ENCODE measurements around the gene OR51B6. TPM values are rescaled to one million over a fixed set of nuclear protein-coding genes. Genes with fewer than 3 reads are reported as not detected.
"Not testable (repeated sequence)": the region's sequence is repeated elsewhere in the genome, so short reads cannot be mapped to it uniquely, and the experiment has no call there.

OR51B6 gene
- total and polyA plus RNA-seq, 4 experiments from 2014 or later = not detected

DNA sequence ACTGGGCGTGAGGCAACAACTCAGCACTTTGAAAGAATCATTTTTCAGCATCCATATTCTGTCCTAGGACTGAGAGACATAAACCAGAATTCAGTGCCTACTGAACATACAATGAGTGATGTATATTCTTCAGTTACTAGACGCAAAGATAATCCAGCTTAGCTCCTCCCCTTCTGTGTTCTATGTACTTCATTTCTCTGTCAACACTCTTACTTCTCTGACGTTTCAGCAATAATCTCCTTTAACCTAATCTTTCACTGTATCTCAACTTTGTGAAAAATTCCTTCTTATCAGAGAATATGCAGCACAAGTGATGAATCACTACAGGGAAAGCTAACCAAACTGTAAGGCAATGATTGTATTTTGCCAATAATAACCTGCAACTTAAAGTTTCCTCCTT, 5.5 kb upstream of the OR51B6 start:
- H3K27ac Mint-ChIP-seq = no peak overlapping the region
- Histone ChIP-seq H3K36me3 (ENCODE audit: insufficient read depth, low read length) (no peaks in the 10 kb centered on the region), H3K4me3 (ENCODE audit: low read length in 2 of 2) (no peak overlapping the region), H3K27me3 (ENCODE audit: insufficient read depth, low read length) (no peaks in the 10 kb centered on the region), H3K9me3 (ENCODE audit: control insufficient read depth in 1 of 2, low read length in 2 of 2) (no peaks in the 10 kb centered on the region), H3K27ac (ENCODE audit: low read depth, low read length) (no peak overlapping the region), H3K4me1 (ENCODE audit: insufficient read depth, low read length) (no peaks in the 10 kb centered on the region)
- H3K4me3 Mint-ChIP-seq = no peak overlapping the region
- peaks cover 0 to 5% of the 10 kb centered on the region in 2 donors for H3K27me3 Mint-ChIP-seq
- POLR2A ChIA-PET (ENCODE audit: partially characterized antibody) = no interaction called here
- CTCF ChIA-PET (ENCODE audit: partially characterized antibody) = no interaction called here
- H3K9me3 Mint-ChIP-seq = peaks cover 0 to 2% (median 0%) of the 10 kb centered on the region in 8 donors
- no peaks in the 10 kb centered on the region for H3K4me1 Mint-ChIP-seq
- no peak for DNase-seq
- no peaks in the 10 kb centered on the region for H3K36me3 Mint-ChIP-seq
- intact Hi-C loops (cut with micrococcal nuclease) = no loop called here

DNA sequence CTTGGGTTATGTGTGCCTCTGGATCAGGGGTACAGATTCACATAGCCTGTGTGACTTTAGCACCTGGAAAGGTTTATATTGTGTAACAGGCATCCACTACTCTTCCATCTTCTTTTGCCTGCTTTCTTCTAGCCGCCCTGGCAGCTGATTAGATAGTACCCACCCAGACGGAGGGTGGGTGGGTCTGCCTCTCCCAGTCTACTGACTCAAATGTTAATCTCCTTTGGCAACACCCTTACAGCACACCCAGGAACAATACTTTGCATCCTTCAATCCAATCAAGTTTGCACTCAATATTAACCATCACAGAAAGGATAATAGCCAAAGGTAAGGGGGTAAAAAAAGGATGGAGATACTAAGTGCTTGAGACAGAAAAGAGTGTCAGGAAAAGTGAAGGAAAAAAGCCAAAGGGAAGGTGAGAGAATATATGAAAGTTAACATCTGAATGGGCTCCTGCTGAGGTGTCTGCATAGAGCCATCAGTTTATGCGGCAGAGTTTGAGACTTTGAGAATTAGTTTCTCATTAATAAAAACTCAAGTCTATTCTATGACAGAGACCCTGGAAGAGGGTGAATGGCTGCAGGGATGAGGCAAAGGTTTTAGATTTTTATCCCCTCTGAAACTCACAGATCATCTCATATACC, 2.6 kb upstream of the OR51B6 start:
- H3K4me3 Mint-ChIP-seq = no peak overlapping the region
- H3K27ac Mint-ChIP-seq = no peak overlapping the region
- intact Hi-C loops (cut with micrococcal nuclease) = no loop called here
- H3K9me3 ChIP-seq (ENCODE audit: control insufficient read depth in 1 of 2, low read length in 2 of 2) = no peaks in the 10 kb centered on the region
- ChIA-PET POLR2A (ENCODE audit: partially characterized antibody) (no interaction called here), CTCF (ENCODE audit: partially characterized antibody) (no interaction called here)
- peaks cover 0 to 2% (median 0%) of the 10 kb centered on the region in 8 donors for H3K9me3 Mint-ChIP-seq
- H3K4me1 ChIP-seq (ENCODE audit: insufficient read depth, low read length) = no peaks in the 10 kb centered on the region
- no peak overlapping the region for H3K4me3 ChIP-seq (ENCODE audit: low read length in 2 of 2)
- no peaks in the 10 kb centered on the region for H3K36me3 Mint-ChIP-seq
- H3K27me3 Mint-ChIP-seq = peaks cover 2 to 4% of the 10 kb centered on the region in 2 donors
- no peak overlapping the region for H3K27ac ChIP-seq (ENCODE audit: low read depth, low read length)
- no peaks in the 10 kb centered on the region for H3K4me1 Mint-ChIP-seq
- DNase-seq = no peak
- no peaks in the 10 kb centered on the region for H3K36me3 ChIP-seq (ENCODE audit: insufficient read depth, low read length)
- no peaks in the 10 kb centered on the region for H3K27me3 ChIP-seq (ENCODE audit: insufficient read depth, low read length)

DNA sequence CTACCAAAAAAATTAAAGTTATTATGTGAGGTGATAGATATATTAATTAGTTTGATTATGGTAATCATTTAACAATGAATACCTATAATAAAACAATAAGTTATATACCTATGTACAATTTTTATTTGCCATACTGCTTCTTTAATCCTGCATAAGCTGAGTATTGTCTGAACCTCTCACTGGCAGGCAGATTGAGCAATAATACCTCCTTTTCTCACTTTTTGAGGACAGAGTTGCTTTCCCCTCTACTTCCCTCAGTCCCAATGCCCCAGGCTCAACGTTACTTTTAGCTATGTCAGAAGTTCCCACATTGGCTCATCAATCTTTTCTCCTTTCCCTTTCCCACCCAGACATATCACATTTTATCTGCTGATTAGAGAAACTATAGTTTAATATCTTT, 1.8 kb upstream of the OR51B6 start:
- Histone ChIP-seq H3K9me3 (ENCODE audit: control insufficient read depth in 1 of 2, low read length in 2 of 2) (no peaks in the 10 kb centered on the region), H3K4me1 (ENCODE audit: insufficient read depth, low read length) (no peaks in the 10 kb centered on the region), H3K4me3 (ENCODE audit: low read length in 2 of 2) (no peak overlapping the region), H3K36me3 (ENCODE audit: insufficient read depth, low read length) (no peaks in the 10 kb centered on the region), H3K27me3 (ENCODE audit: insufficient read depth, low read length) (no peaks in the 10 kb centered on the region), H3K27ac (ENCODE audit: low read depth, low read length) (no peak overlapping the region)
- no peak for DNase-seq
- Mint-ChIP-seq H3K9me3 (peaks cover 0 to 2% (median 0%) of the 10 kb centered on the region in 8 donors), H3K4me1 (no peaks in the 10 kb centered on the region), H3K4me3 (no peak overlapping the region), H3K27ac (no peak overlapping the region), H3K27me3 (peaks cover 2 to 4% of the 10 kb centered on the region in 2 donors), H3K36me3 (no peaks in the 10 kb centered on the region)
- ChIA-PET POLR2A (ENCODE audit: partially characterized antibody) (no interaction called here), CTCF (ENCODE audit: partially characterized antibody) (no interaction called here)
- intact Hi-C loops (cut with micrococcal nuclease) = no loop called here

DNA sequence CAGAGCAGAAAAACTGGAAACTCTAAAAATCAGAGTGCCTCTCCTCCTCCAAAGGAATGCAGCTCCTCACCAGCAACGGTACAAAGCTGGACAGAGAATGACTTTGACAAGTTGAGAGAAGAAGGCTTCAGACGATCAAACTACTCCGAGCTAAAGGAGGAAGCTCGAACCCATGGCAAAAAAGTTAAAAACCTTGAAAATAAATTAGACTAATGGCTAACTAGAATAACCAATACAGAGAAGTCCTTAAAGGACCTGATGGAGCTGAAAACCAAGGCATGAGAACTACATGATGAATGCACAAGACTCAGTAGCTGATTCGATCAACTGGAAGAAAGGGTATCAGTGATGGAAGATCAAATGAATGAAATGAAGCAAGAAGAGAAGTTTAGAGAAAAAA, 4.7 kb downstream of the OR51B6 start:
- POLR2A ChIA-PET (ENCODE audit: partially characterized antibody); CTCF ChIA-PET (ENCODE audit: partially characterized antibody); H3K27me3 Mint-ChIP-seq; H3K27me3 ChIP-seq (ENCODE audit: insufficient read depth, low read length); H3K4me3 ChIP-seq (ENCODE audit: low read length in 2 of 2); H3K27ac Mint-ChIP-seq; H3K9me3 Mint-ChIP-seq; H3K4me1 ChIP-seq (ENCODE audit: insufficient read depth, low read length); H3K27ac ChIP-seq (ENCODE audit: low read depth, low read length); H3K36me3 Mint-ChIP-seq; H3K36me3 ChIP-seq (ENCODE audit: insufficient read depth, low read length); H3K4me3 Mint-ChIP-seq; H3K9me3 ChIP-seq (ENCODE audit: control insufficient read depth in 1 of 2, low read length in 2 of 2); intact Hi-C loops (cut with micrococcal nuclease); DNase-seq; H3K4me1 Mint-ChIP-seq: not testable (repeated sequence)

DNA sequence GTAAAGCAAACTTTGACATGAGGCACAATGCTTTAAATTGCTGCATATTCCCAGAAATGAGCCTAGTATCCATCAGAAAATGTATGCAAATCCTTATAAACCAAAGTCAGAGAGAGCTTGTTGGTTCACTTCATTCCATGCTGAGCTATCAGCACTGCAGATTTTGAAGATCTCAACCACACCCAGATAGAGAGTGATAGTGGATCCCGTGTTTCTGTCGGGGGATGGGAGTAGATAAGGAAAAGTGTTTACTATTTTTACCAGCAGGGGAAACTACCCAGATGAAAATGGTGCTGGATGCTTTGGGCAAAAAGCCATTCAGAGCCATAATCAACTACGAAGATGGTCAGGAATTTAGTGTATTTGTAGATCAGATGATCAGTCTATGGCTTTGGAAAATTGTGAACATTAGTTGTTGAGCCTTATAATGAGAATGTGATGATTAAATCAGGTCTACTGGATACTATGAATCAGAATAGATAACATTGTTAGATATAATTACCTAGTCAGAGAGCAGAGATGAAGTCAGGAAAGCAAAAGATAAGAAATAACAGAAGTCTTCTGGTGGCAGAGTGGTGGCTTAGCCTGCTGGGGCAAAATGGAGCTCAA, 10.8 kb downstream of the OR51B6 start:
- no peak overlapping the region for H3K4me3 ChIP-seq (ENCODE audit: low read length in 2 of 2)
- no peaks in the 10 kb centered on the region for H3K36me3 ChIP-seq (ENCODE audit: insufficient read depth, low read length)
- ChIA-PET CTCF (ENCODE audit: partially characterized antibody) (no interaction called here), POLR2A (ENCODE audit: partially characterized antibody) (no interaction called here)
- Mint-ChIP-seq H3K9me3 (peaks cover 0 to 10% (median 0%) of the 10 kb centered on the region in 8 donors), H3K27ac (no peak overlapping the region), H3K4me3 (no peak overlapping the region), H3K36me3 (no peaks in the 10 kb centered on the region), H3K4me1 (no peaks in the 10 kb centered on the region), H3K27me3 (peaks cover 2 to 3% of the 10 kb centered on the region in 2 donors)
- H3K9me3 ChIP-seq (ENCODE audit: control insufficient read depth in 1 of 2, low read length in 2 of 2) = no peaks in the 10 kb centered on the region
- H3K4me1 ChIP-seq (ENCODE audit: insufficient read depth, low read length) = no peaks in the 10 kb centered on the region
- intact Hi-C loops (cut with micrococcal nuclease) = no loop called here
- no peaks in the 10 kb centered on the region for H3K27me3 ChIP-seq (ENCODE audit: insufficient read depth, low read length)
- DNase-seq = no peak
- H3K27ac ChIP-seq (ENCODE audit: low read depth, low read length) = no peak overlapping the region

DNA sequence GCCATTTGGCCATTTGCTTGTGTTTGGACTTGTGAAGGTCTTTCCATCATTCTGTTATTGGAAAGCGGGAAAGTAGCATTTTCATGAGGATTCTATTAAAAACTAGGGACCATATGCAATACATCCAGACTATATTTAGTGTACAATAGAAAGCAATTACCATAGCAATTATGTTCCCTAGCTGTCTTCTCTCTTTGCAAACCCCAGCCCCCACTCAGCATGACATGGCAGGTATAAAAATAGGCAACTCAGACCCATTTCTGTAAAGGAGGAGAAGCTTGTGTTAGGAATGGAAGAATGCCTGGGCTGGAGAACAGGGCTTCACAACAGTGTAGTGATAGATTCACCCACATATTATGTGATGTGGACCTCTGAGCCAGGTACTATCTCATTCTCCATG, 12.4 kb downstream of the OR51B6 start:
- Mint-ChIP-seq H3K27me3 (peaks cover 2 to 3% of the 10 kb centered on the region in 2 donors), H3K27ac (no peak overlapping the region), H3K4me3 (no peak overlapping the region), H3K9me3 (peaks cover 0 to 6% (median 0%) of the 10 kb centered on the region in 8 donors), H3K4me1 (no peaks in the 10 kb centered on the region), H3K36me3 (no peaks in the 10 kb centered on the region)
- CTCF ChIA-PET (ENCODE audit: partially characterized antibody) = no interaction called here
- intact Hi-C loops (cut with micrococcal nuclease) = no loop called here
- H3K9me3 ChIP-seq (ENCODE audit: control insufficient read depth in 1 of 2, low read length in 2 of 2) = no peaks in the 10 kb centered on the region
- POLR2A ChIA-PET (ENCODE audit: partially characterized antibody) = no interaction called here
- H3K27me3 ChIP-seq (ENCODE audit: insufficient read depth, low read length) = no peaks in the 10 kb centered on the region
- no peak for DNase-seq
- no peaks in the 10 kb centered on the region for H3K4me1 ChIP-seq (ENCODE audit: insufficient read depth, low read length)
- no peak overlapping the region for H3K4me3 ChIP-seq (ENCODE audit: low read length in 2 of 2)
- no peaks in the 10 kb centered on the region for H3K36me3 ChIP-seq (ENCODE audit: insufficient read depth, low read length)
- H3K27ac ChIP-seq (ENCODE audit: low read depth, low read length) = no peak overlapping the region

DNA sequence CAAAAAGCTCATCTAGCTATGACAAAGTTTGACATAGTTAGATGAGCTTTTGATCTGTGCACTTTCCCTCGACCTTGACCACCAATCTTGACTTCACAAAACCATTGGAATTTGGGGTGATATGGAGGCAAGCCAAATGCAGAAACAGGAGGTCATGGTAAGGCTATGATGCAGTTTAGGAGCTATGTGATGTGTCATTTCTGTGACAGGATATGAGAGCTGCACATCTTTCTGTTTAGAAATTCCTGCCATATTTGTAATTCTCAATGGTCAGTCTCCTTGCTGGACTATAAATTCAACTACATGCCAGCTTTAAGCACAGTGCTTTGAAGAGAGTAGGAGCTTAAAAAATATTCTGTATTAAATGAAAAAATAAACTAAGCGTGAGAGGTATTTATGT, 12.9 kb downstream of the OR51B6 start:
- intact Hi-C loops (cut with micrococcal nuclease) = no loop called here
- POLR2A ChIA-PET (ENCODE audit: partially characterized antibody) = no interaction called here
- Mint-ChIP-seq H3K27me3 (peaks cover 2 to 3% of the 10 kb centered on the region in 2 donors), H3K36me3 (no peaks in the 10 kb centered on the region), H3K4me3 (no peak overlapping the region), H3K9me3 (peaks cover 0 to 6% (median 0%) of the 10 kb centered on the region in 8 donors), H3K27ac (no peak overlapping the region), H3K4me1 (no peaks in the 10 kb centered on the region)
- Histone ChIP-seq H3K9me3 (ENCODE audit: control insufficient read depth in 1 of 2, low read length in 2 of 2) (no peaks in the 10 kb centered on the region), H3K36me3 (ENCODE audit: insufficient read depth, low read length) (no peaks in the 10 kb centered on the region), H3K27ac (ENCODE audit: low read depth, low read length) (no peak overlapping the region), H3K27me3 (ENCODE audit: insufficient read depth, low read length) (no peaks in the 10 kb centered on the region), H3K4me1 (ENCODE audit: insufficient read depth, low read length) (no peaks in the 10 kb centered on the region), H3K4me3 (ENCODE audit: low read length in 2 of 2) (no peak overlapping the region)
- no peak for DNase-seq
- CTCF ChIA-PET (ENCODE audit: partially characterized antibody) = no interaction called here

Data from CD4-positive, alpha-beta memory T cell (primary cell).